Large intestine (tissue), 12 donors: ENCODE data around the gene FRG2C. TPM values are rescaled to one million over a fixed set of nuclear protein-coding genes. Genes with fewer than 3 reads are reported as not detected.
"Not testable (repeated sequence)": the region's sequence is repeated elsewhere in the genome, so short reads cannot be mapped to it uniquely, and the experiment has no call there.

Source experiments
- DNase-seq, 2 donors: peaks; one replicate each; pipeline versions ENCODE4 v3.0.0 to v3.0.0-alpha.2; 2013
- H3K27ac ChIP-seq: one replicate; pipeline ENCODE4 v1.5.1; 2013; ENCODE audit warnings: low read length
- H3K27me3 ChIP-seq: 2 replicates; pipeline ENCODE4 v1.6.1; 2013; ENCODE audit warnings: low read length; ENCODE audit not compliant: control insufficient read depth, insufficient read depth
- H3K36me3 ChIP-seq: 2 replicates; pipeline ENCODE4 v1.6.1; 2013; ENCODE audit warnings: low read length; ENCODE audit not compliant: control insufficient read depth, insufficient read depth
- H3K4me1 ChIP-seq: one replicate; pipeline ENCODE4 v1.6.1; 2013; ENCODE audit warnings: low read length; ENCODE audit not compliant: control insufficient read depth, insufficient read depth
- H3K4me3 ChIP-seq: one replicate; pipeline ENCODE4 v1.5.1; 2013; ENCODE audit warnings: low read length
- H3K9me3 ChIP-seq: one replicate; pipeline ENCODE4 v1.6.1; 2013; ENCODE audit warnings: mild to moderate bottlenecking, low read depth, low read length, moderate library complexity; ENCODE audit not compliant: control insufficient read depth
- WGBS: methylation state at CpG from one replicate; pipeline ENCODE4 v1.1.5; 2013; ENCODE audit warnings: low lambda C conversion rate; ENCODE audit not compliant: insufficient coverage; 5-methylcytosine and 5-hydroxymethylcytosine counted together
- long read RNA-seq, 11 donors: transcript quantifications; one replicate each; lab custom pipeline, GENCODE V29; 2026
- polyA plus RNA-seq: library from polyadenylated mRNA; unstranded; fragments of 120-200 nt; gene quantifications from one replicate; pipeline ENCODE4 v1.2.1, GENCODE V29; 2013

FRG2C gene
- not detected for polyA plus RNA-seq
- long read RNA-seq, donor 1 = 0 reads
- long read RNA-seq, donor 2 = 0 reads
- long read RNA-seq, donor 3 = 0 reads
- long read RNA-seq, donor 4 = 0 reads
- long read RNA-seq, donor 5 = 0 reads
- long read RNA-seq, donor 6 = 0 reads
- long read RNA-seq, donor 7 = 0 reads
- long read RNA-seq, donor 8 = 0 reads
- long read RNA-seq, donor 9 = 0 reads
- long read RNA-seq, donor 10 = 0 reads
- long read RNA-seq, donor 11 = 0 reads

GRCh38 chr3:75664028-75664427 lies at the start of gene FRG2C:
TSS of gene FRG2C (plus strand) at chr3:75664328. CDS start at chr3:75664380, 52 bp downstream.
- H3K4me1 ChIP-seq, H3K9me3 ChIP-seq, H3K36me3 ChIP-seq, H3K27ac ChIP-seq, H3K4me3 ChIP-seq, DNase-seq: not testable (repeated sequence)
- WGBS = no CpG with 5 or more reads among the region's 9 CpGs
- H3K27me3 ChIP-seq = peaks cover 49% of the 10 kb centered on the region

- Histone ChIP-seq H3K27me3 (peaks cover 13% of the 10 kb centered on the region), H3K4me3 (peak overlapping the region; percentile 21)
- H3K36me3 ChIP-seq, H3K4me1 ChIP-seq, H3K9me3 ChIP-seq, H3K27ac ChIP-seq: not testable (repeated sequence)
- peak in 1 of 2 donors; percentile 41 for DNase-seq
- WGBS = no CpG with 5 or more reads among the region's 43 CpGs
These were observed 45.3 kb upstream of the FRG2C start for GRCh38 chr3:75618666-75619305.

GRCh38 chr3:75619481-75620031 lies 44.6 kb upstream of the FRG2C start:
- not testable (repeated sequence) for H3K27ac ChIP-seq, H3K36me3 ChIP-seq, DNase-seq, H3K4me1 ChIP-seq, H3K9me3 ChIP-seq
- no CpG with 5 or more reads among the region's 52 CpGs for WGBS
- Histone ChIP-seq H3K27me3 (peaks cover 13% of the 10 kb centered on the region), H3K4me3 (peak overlapping the region; percentile 21)

- not testable (repeated sequence) for H3K4me3 ChIP-seq, H3K9me3 ChIP-seq, H3K27ac ChIP-seq, DNase-seq, H3K36me3 ChIP-seq, H3K4me1 ChIP-seq
- H3K27me3 ChIP-seq = peaks cover 13% of the 10 kb centered on the region
- WGBS = no CpG with 5 or more reads among the region's 10 CpGs
These were observed 42.4 kb upstream of the FRG2C start for GRCh38 chr3:75621772-75622171.

- not testable (repeated sequence) for H3K36me3 ChIP-seq, DNase-seq, H3K4me3 ChIP-seq, H3K9me3 ChIP-seq, H3K27ac ChIP-seq, H3K4me1 ChIP-seq
- H3K27me3 ChIP-seq = peaks cover 11% of the 10 kb centered on the region
- WGBS = no CpG with 5 or more reads among the region's 13 CpGs
These were observed 40.5 kb upstream of the FRG2C start for GRCh38 chr3:75623656-75624055.

GRCh38 chr3:75630887-75631535 lies 33.1 kb upstream of the FRG2C start:
- DNase-seq, H3K27ac ChIP-seq, H3K9me3 ChIP-seq, H3K4me3 ChIP-seq, H3K27me3 ChIP-seq, H3K4me1 ChIP-seq, H3K36me3 ChIP-seq: not testable (repeated sequence)
- no CpG with 5 or more reads among the region's 2 CpGs for WGBS

- H3K36me3 ChIP-seq = no peaks in the 10 kb centered on the region
- no peaks in the 10 kb centered on the region for H3K4me1 ChIP-seq
- DNase-seq = no peak
- H3K27ac ChIP-seq = no peak overlapping the region
- no CpG with 5 or more reads among the region's 4 CpGs for WGBS
- H3K27me3 ChIP-seq = no peaks in the 10 kb centered on the region
- H3K9me3 ChIP-seq = no peaks in the 10 kb centered on the region
- no peak overlapping the region for H3K4me3 ChIP-seq
These were observed 32.6 kb upstream of the FRG2C start for GRCh38 chr3:75631541-75631940.

- no CpG with 5 or more reads among the region's 10 CpGs for WGBS
- H3K4me3 ChIP-seq, H3K9me3 ChIP-seq, H3K36me3 ChIP-seq, H3K27ac ChIP-seq, H3K27me3 ChIP-seq, H3K4me1 ChIP-seq, DNase-seq: not testable (repeated sequence)
These were observed 25.2 kb upstream of the FRG2C start for GRCh38 chr3:75638947-75639346.

GRCh38 chr3:75641107-75641517 lies 23.0 kb upstream of the FRG2C start:
- Histone ChIP-seq H3K27ac (peak overlapping the region; percentile 38), H3K4me3 (peak overlapping the region; percentile 67)
- not testable (repeated sequence) for H3K36me3 ChIP-seq, H3K4me1 ChIP-seq, H3K27me3 ChIP-seq, H3K9me3 ChIP-seq
- DNase-seq = peak; percentile 75 to 93
- no CpG with 5 or more reads among the region's 16 CpGs for WGBS

GRCh38 chr3:75643031-75643800 lies 20.9 kb upstream of the FRG2C start:
- DNase-seq = peak in 1 of 2 donors; percentile 44
- no CpG with 5 or more reads among the region's 20 CpGs for WGBS
- not testable (repeated sequence) for H3K4me1 ChIP-seq, H3K9me3 ChIP-seq, H3K27ac ChIP-seq, H3K4me3 ChIP-seq, H3K36me3 ChIP-seq, H3K27me3 ChIP-seq
